Measurements from ENCODE around the gene SLC5A11. TPM values are rescaled to one million over a fixed set of nuclear protein-coding genes. Genes with fewer than 3 reads are reported as not detected.

Gene SLC5A11
- polyA plus RNA-seq, 1 experiment: not detected

- no peak for DNase-seq (ENCODE audit: low read depth)
Observed at GRCh38 chr16:24834459-24835335, 11.1 kb upstream of the SLC5A11 start.

GRCh38 chr16:24836836-24837235 is 8.9 kb upstream of the SLC5A11 start:
- no peak overlapping the region for H3K4me3 ChIP-seq (ENCODE audit: low read depth, low read length)
- no peak for TF ChIP-seq CTCF (IDR thresholded peaks at IDR 0.05; ENCODE audit: insufficient read depth, low read depth, low read length)
- ChIA-PET POLR2A (no interaction called here), CTCF (no interaction called here)
- no peaks in the 10 kb centered on the region for H3K36me3 ChIP-seq (ENCODE audit: control insufficient read depth, insufficient read depth, low read length)
- no peak for DNase-seq (ENCODE audit: low read depth)
- H3K27me3 ChIP-seq (ENCODE audit: control insufficient read depth, insufficient read depth, low read length): no peaks in the 10 kb centered on the region

More at GRCh38 chr16:24834459-24835335, 11.1 kb upstream of the SLC5A11 start:
- Histone ChIP-seq H3K36me3 (ENCODE audit: control insufficient read depth, insufficient read depth, low read length) (no peaks in the 10 kb centered on the region), H3K4me3 (ENCODE audit: low read depth, low read length) (no peak overlapping the region), H3K27me3 (ENCODE audit: control insufficient read depth, insufficient read depth, low read length) (no peaks in the 10 kb centered on the region)
- ChIA-PET POLR2A (interaction anchor here (0.6 kb wide), 2 partner anchors 105 to 247 kb away, joined by 3 to 14 read pairs; no protein-coding TSS in a partner anchor), CTCF (interaction anchor here (0.5 to 1.7 kb wide), 15 partner anchors 8 to 1099 kb away, joined by 3 to 6 read pairs (median 3); no protein-coding TSS in a partner anchor)
- TF ChIP-seq CTCF (IDR thresholded peaks at IDR 0.05; ENCODE audit: insufficient read depth, low read depth, low read length): peak; percentile 80

GRCh38 chr16:24837969-24838368 is 7.8 kb upstream of the SLC5A11 start:
- ChIA-PET POLR2A (no interaction called here), CTCF (no interaction called here)
- no peaks in the 10 kb centered on the region for H3K36me3 ChIP-seq (ENCODE audit: control insufficient read depth, insufficient read depth, low read length)
- no peak overlapping the region for H3K4me3 ChIP-seq (ENCODE audit: low read depth, low read length)
- no peaks in the 10 kb centered on the region for H3K27me3 ChIP-seq (ENCODE audit: control insufficient read depth, insufficient read depth, low read length)
- DNase-seq (ENCODE audit: low read depth): no peak
- TF ChIP-seq CTCF (IDR thresholded peaks at IDR 0.05; ENCODE audit: insufficient read depth, low read depth, low read length): no peak

GRCh38 chr16:24838554-24839266 is 7.1 kb upstream of the SLC5A11 start:
- no peak for TF ChIP-seq CTCF (IDR thresholded peaks at IDR 0.05; ENCODE audit: insufficient read depth, low read depth, low read length)
- H3K36me3 ChIP-seq (ENCODE audit: control insufficient read depth, insufficient read depth, low read length): no peaks in the 10 kb centered on the region
- ChIA-PET CTCF (interaction anchor here (1.1 kb wide), 1 partner anchor 18 kb away, joined by 3 read pairs; no protein-coding TSS in a partner anchor), POLR2A (no interaction called here)
- no peak overlapping the region for H3K4me3 ChIP-seq (ENCODE audit: low read depth, low read length)
- H3K27me3 ChIP-seq (ENCODE audit: control insufficient read depth, insufficient read depth, low read length): no peaks in the 10 kb centered on the region
- no peak for DNase-seq (ENCODE audit: low read depth)

GRCh38 chr16:24839347-24839972 is 6.3 kb upstream of the SLC5A11 start:
- Histone ChIP-seq H3K27me3 (ENCODE audit: control insufficient read depth, insufficient read depth, low read length) (no peaks in the 10 kb centered on the region), H3K36me3 (ENCODE audit: control insufficient read depth, insufficient read depth, low read length) (no peaks in the 10 kb centered on the region), H3K4me3 (ENCODE audit: low read depth, low read length) (no peak overlapping the region)
- no peak for DNase-seq (ENCODE audit: low read depth)
- ChIA-PET CTCF (interaction anchor here (1.1 kb wide), 1 partner anchor 19 kb away, joined by 3 read pairs; no protein-coding TSS in a partner anchor), POLR2A (no interaction called here)
- TF ChIP-seq CTCF (IDR thresholded peaks at IDR 0.05; ENCODE audit: insufficient read depth, low read depth, low read length): no peak

Measured in BJ (cell line).